GM18907 (cell line): ENCODE results near the gene MTUS2.
"Not testable (repeated sequence)": the region's sequence is repeated elsewhere in the genome, so short reads cannot be mapped to it uniquely, and the experiment has no call there.

Experiments
- ATAC-seq: cut with Tn5 transposase; IDR thresholded peaks from one replicate; pipeline ENCODE4 v1.9.1; 2021; ENCODE audit warnings: mild to moderate bottlenecking, moderate library complexity; ENCODE audit not compliant: unreplicated experiment

Gene MTUS2

GRCh38 chr13:29292045-29292444 lies 471.9 kb downstream of the MTUS2 start:
- ATAC-seq, result no peak

- ATAC-seq, result no peak
Measured at GRCh38 chr13:29294821-29295220, 474.7 kb downstream of the MTUS2 start.

GRCh38 chr13:29301027-29301426 lies 480.9 kb downstream of the MTUS2 start:
- no peak for ATAC-seq

DNA sequence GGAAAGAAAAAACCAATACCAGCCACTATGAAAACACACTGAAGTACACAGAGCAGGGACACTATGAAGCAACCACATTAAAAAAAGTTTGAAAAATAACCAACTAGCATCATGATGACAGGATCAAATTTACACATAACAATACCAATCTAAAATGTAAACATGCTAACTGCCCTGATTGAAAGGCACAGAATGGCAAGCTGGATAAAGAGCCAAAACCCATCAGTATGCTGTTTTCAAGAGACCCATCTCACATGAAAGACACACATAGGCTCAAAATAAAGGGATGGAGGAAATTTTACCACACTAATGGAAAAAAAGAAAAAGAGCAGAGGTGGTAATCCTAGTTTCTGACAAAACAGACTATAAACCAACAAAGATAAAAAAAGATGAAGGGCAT lies 484.0 kb downstream of the MTUS2 start:
- ATAC-seq, result no peak

DNA sequence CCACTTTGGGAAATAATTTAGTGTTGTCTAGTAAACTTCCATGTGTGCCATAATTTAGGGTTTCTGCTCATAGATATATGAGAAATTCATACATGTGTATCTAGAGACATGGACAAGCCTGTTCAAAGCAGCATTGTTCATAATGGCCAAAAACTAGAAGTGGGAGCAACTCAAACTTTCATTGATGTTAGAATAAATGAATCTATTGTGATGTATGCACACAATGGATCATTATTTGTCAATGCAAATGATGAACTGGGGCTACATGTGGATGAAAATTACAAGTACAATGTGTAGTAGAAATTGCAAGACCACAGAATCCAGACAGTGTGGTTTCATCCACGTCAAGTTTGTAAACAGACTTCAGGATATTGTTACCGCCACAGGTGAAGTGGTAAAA lies 490.7 kb downstream of the MTUS2 start:
- no peak for ATAC-seq

DNA sequence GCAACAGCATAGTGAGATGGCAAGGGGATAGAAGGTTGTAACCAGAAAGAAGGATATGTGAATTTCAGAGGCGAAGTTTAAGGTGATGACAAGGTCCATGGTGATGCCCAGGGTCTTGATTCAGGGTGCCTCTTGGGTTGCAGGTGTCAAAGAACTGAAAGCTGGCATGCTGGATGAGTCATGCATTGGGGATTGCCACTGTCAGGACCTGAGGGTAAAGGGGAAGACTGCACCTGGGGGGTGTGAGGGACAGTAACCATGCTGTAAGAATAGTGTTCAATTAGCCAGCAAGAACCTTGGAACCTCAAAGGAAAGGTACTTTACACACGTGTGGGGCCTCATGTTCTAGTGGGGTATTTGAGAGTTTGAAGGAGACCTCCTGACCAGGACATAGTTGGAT lies 495.7 kb downstream of the MTUS2 start:
- ATAC-seq, result no peak

GRCh38 chr13:29317828-29318227 lies 497.7 kb downstream of the MTUS2 start:
- ATAC-seq, result no peak

DNA sequence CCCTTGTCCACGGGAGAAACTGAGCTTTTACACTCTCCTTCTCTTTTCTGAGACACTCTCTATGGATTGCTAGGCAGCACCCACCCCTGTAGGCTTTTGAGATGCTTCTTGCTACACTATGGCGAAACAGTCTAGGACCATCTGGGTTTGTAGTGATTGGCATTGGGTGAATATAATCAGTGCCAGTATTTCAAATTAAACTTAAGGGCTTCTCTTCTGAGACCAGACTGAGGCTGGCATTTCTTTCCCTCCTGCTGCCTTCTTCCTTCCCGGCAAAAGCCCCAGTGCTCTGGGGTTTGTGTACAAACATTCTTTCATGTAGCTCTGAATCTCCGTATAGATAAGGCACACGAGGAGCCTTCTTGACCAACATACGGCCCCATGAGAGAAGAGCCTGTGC lies 498.6 kb downstream of the MTUS2 start:
- no peak for ATAC-seq

GRCh38 chr13:29319451-29319850 lies 499.3 kb downstream of the MTUS2 start:
- ATAC-seq, result no peak

DNA sequence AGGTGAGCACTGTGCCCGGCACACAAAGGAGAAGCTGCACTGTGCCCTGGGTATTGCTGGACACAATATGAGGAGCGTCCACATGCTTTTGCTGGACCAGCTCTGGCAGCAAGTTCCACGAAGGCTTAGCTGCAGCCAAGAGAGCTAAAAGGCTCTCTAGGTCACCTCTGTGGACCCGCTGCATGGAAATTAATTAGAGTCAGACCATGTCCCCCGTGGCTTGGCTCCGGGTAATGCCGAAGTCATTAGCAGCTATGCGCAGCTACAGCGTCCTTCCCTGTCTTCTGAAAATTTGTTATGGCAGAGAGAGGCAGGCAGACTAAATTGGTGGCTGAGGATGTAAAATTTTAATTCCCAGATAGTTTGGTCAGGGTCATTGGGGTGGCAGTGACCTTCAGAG lies 503.8 kb downstream of the MTUS2 start:
- ATAC-seq, result no peak

- no peak for ATAC-seq
Measured at GRCh38 chr13:29324601-29325000, 504.5 kb downstream of the MTUS2 start.

DNA sequence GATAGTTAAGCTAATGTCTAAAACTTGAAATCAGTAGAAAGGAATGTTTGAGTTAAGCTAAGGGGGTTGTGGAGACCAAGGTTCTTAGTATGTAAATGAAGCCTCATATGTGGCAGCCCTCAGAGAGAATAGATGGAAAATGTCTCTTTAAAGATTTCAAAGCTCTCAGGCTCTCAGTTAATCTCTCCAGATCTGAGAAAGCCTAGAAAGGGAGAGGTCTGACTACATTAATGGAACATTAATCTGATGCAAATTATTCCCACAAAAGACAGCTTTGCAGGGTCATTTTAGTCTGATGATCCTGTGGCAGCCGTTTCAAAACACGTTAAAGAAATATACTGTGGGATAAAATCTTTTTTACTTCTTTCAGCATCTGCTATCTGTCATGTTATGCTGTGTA lies 508.4 kb downstream of the MTUS2 start:
- ATAC-seq, result no peak

- ATAC-seq, result no peak
Measured at GRCh38 chr13:29336356-29336755, 516.2 kb downstream of the MTUS2 start.

- ATAC-seq, result no peak
Measured at GRCh38 chr13:29339386-29340272, 519.5 kb downstream of the MTUS2 start.

GRCh38 chr13:29345860-29346582 lies 525.9 kb downstream of the MTUS2 start:
- ATAC-seq, result not testable (repeated sequence)

DNA sequence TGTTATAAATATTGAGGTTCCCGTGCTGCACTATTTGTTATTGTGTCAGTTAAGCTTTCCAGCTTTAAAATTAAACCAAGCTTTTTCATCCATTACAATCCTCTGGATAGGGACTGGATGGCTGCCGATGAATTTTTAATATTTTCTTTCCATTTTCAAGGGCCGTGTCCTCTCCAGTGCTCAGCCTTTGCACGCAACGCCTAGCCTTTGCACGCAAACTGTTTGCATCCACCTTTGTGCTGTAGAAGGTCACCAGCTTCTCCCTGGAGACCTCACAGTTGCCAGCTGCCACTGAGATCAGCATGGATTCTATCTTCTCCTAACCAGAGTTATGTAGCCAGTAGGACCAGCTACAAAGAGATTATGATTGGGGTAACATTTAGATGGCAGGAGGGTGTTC lies 534.9 kb downstream of the MTUS2 start:
- no peak for ATAC-seq

GRCh38 chr13:29359181-29359580 lies 539.0 kb downstream of the MTUS2 start:
- ATAC-seq, result no peak

GRCh38 chr13:29361716-29362115 lies 541.6 kb downstream of the MTUS2 start:
- no peak for ATAC-seq

DNA sequence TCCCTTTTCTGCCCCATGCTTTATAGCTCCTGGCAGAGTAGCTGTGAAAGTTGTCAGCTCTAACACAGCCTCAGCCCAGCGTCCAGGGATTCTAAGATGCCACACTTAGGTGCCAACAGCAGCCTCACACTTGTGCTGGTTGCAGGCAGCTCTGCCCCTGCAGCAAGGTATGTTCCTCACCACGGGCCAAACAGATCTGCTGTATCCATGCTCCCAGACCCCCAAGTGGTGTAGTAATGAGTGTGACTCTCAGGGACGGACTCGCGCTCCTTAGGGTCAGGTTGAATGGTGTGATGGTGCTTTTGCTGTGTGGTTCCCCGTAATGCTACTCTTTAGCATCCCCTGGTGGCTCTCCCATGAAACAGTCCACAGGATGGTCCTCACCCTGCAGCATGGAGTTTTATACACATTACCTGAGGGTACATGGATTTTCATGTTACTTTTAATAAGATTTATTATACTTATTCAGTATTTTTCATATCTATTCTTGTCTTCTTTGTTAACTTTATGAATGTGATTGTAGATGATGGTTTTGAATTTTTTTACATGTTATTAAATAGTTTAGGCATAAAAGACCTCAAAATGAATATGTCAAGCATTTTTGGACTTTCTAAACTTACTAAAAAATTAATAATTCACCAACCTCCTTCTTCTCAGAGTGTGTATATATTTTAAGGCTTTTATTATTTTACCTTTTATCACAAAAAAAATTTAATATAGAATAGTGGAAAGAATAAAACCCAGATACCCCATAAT lies 542.9 kb downstream of the MTUS2 start:
- ATAC-seq, result peak; percentile 80

GRCh38 chr13:29369060-29369743 lies 549.1 kb downstream of the MTUS2 start:
- no peak for ATAC-seq

GRCh38 chr13:29379281-29379680 lies 559.1 kb downstream of the MTUS2 start:
- ATAC-seq, result no peak
